DND-41 (cell line): ENCODE measurements around the gene TJP2.
"Not testable (repeated sequence)": the region's sequence is repeated elsewhere in the genome, so short reads cannot be mapped to it uniquely, and the experiment has no call there.

Source experiments
- ATAC-seq: fragments of 200-7000 bp; cut with Tn5 transposase; 3 replicates; pipeline ENCODE4 v1.9.1; 2021; ENCODE audit warnings: low read depth; ENCODE audit not compliant: insufficient read depth
- DNase-seq: peaks from one replicate; pipeline ENCODE4 v3.0.0-alpha.2; 2020
- H2AFZ ChIP-seq: 2 replicates; pipeline ENCODE4 v1.6.0; 2012; ENCODE audit warnings: low read depth, low read length
- H3K27ac ChIP-seq: 2 replicates; pipeline ENCODE4 v1.5.1; 2012; ENCODE audit warnings: low read length, inconsistent platforms
- H3K27me3 ChIP-seq: fragments of 200-600 bp; sonication (generic); 2 replicates; pipeline ENCODE4 v1.6.0; 2012; ENCODE audit warnings: low read length, mild to moderate bottlenecking, inconsistent platforms; ENCODE audit not compliant: insufficient read depth, poor library complexity
- H3K36me3 ChIP-seq: 2 replicates; pipeline ENCODE4 v1.5.1; 2012; ENCODE audit warnings: low read length, inconsistent platforms; ENCODE audit not compliant: insufficient read depth
- H3K4me1 ChIP-seq: 2 replicates; pipeline ENCODE4 v1.5.1; 2012; ENCODE audit warnings: mild to moderate bottlenecking, low read length; ENCODE audit not compliant: insufficient read depth
- H3K4me2 ChIP-seq: 2 replicates; pipeline ENCODE4 v1.6.0; 2012; ENCODE audit warnings: mild to moderate bottlenecking, moderate library complexity, low read length, inconsistent platforms; ENCODE audit not compliant: insufficient read depth
- H3K4me3 ChIP-seq, 2 experiments: fragments of 200-600 bp in 1 of 2; shearing (Covaris generic) in 1 of 2; 2 replicates each; pipeline ENCODE4 v1.5.1; 2012 to 2016; ENCODE audit warnings: inconsistent platforms in 2 of 2, low read length in 2 of 2, mild to moderate bottlenecking in 2 of 2, low read depth in 1 of 2, moderate library complexity in 1 of 2
- H3K79me2 ChIP-seq: 2 replicates; pipeline ENCODE4 v1.6.0; 2012; ENCODE audit warnings: low read length, inconsistent platforms; ENCODE audit not compliant: insufficient read depth
- H3K9ac ChIP-seq: 2 replicates; pipeline ENCODE4 v1.6.0; 2012; ENCODE audit warnings: low read depth, mild to moderate bottlenecking, inconsistent platforms, low read length, moderate library complexity
- H3K9me3 ChIP-seq: 2 replicates; pipeline ENCODE4 v1.5.1; 2012; ENCODE audit warnings: low read length, moderate library complexity, mild to moderate bottlenecking, inconsistent platforms; ENCODE audit not compliant: insufficient read depth, severe bottlenecking
- H4K20me1 ChIP-seq: 2 replicates; pipeline ENCODE4 v1.6.0; 2012; ENCODE audit warnings: low read length; ENCODE audit not compliant: insufficient read depth
- EZH2 ChIP-seq: IDR thresholded peaks from 3 replicates; pipeline ENCODE4 v1.6.1; 2012; ENCODE audit warnings: borderline replicate concordance, low read depth, mild to moderate bottlenecking, moderate library complexity, low read length, inconsistent platforms; ENCODE audit not compliant: severe bottlenecking
- TF ChIP-seq, protein P1 (sequence below): IDR thresholded peaks from 2 replicates; pipeline ENCODE4 v1.5.1; 2012; ENCODE audit warnings: borderline replicate concordance, low read length, moderate library complexity, mild to moderate bottlenecking; ENCODE audit not compliant: poor library complexity, severe bottlenecking; ENCODE audit errors: extremely low read depth

TJP2 gene

DNA sequence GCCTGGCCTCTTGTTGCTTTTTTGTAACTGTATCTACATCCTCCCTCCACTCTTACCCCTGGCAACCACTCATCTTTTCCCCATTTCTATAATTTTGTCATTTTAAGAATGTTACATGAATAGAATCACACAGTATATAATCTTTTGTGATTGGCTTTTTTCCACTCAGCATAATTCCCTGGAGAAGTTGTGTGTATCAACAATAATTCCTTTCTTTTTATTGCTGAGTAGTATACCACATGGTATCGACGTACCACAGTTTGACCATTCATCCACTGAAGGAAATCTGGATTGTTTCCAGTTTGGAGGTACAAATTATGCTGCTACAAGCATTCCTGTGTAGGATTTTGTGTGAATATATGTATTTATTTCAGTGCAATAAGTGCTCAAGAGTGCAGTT lies 129.3 kb downstream of the TJP2 start:
- Histone ChIP-seq H3K79me2 (no peaks in the 10 kb centered on the region), H3K27me3 (no peaks in the 10 kb centered on the region), H3K36me3 (no peaks in the 10 kb centered on the region), H3K27ac (no peak overlapping the region), H3K4me2 (no peak overlapping the region), H3K9ac (no peak overlapping the region), H4K20me1 (no peaks in the 10 kb centered on the region), H3K9me3 (no peaks in the 10 kb centered on the region), H3K4me3 (no peak overlapping the region), H3K4me1 (no peaks in the 10 kb centered on the region), H2AFZ (no peak overlapping the region)
- DNase-seq (no peak), ATAC-seq (no peak)
- TF ChIP-seq, protein P1, sequence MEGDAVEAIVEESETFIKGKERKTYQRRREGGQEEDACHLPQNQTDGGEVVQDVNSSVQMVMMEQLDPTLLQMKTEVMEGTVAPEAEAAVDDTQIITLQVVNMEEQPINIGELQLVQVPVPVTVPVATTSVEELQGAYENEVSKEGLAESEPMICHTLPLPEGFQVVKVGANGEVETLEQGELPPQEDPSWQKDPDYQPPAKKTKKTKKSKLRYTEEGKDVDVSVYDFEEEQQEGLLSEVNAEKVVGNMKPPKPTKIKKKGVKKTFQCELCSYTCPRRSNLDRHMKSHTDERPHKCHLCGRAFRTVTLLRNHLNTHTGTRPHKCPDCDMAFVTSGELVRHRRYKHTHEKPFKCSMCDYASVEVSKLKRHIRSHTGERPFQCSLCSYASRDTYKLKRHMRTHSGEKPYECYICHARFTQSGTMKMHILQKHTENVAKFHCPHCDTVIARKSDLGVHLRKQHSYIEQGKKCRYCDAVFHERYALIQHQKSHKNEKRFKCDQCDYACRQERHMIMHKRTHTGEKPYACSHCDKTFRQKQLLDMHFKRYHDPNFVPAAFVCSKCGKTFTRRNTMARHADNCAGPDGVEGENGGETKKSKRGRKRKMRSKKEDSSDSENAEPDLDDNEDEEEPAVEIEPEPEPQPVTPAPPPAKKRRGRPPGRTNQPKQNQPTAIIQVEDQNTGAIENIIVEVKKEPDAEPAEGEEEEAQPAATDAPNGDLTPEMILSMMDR = no peak
- TF ChIP-seq EZH2 = no peak

DNA sequence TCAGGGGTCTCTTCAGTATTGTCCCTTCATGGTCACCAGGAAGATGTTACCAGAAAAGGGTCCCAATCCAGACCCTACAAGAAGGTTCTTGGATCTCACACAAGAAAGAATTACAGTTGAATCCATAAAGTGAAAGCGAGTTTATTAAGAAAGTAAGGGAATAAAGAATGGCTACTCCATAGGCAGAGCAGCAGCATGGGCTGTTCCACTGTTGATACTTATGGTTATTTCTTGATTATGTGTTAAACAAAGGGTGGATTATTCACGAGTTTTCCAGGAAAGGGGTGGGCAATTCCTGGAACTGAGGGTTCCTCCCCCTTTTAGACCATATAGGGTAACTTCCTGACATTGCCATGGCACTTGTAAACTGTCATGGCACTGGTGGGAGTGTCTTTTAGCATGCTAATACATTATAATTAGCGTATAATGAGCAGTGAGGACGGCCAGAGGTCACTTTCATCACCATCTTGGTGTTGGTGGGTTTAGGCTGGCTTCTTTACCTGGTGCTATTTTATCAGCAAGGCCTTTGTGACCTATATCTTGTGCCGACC lies 132.9 kb downstream of the TJP2 start:
- H2AFZ ChIP-seq, H4K20me1 ChIP-seq, H3K36me3 ChIP-seq, H3K4me3 ChIP-seq, H3K27me3 ChIP-seq, H3K4me2 ChIP-seq, H3K27ac ChIP-seq, H3K9ac ChIP-seq, ATAC-seq, DNase-seq, H3K79me2 ChIP-seq, H3K4me1 ChIP-seq, H3K9me3 ChIP-seq: not testable (repeated sequence)

DNA sequence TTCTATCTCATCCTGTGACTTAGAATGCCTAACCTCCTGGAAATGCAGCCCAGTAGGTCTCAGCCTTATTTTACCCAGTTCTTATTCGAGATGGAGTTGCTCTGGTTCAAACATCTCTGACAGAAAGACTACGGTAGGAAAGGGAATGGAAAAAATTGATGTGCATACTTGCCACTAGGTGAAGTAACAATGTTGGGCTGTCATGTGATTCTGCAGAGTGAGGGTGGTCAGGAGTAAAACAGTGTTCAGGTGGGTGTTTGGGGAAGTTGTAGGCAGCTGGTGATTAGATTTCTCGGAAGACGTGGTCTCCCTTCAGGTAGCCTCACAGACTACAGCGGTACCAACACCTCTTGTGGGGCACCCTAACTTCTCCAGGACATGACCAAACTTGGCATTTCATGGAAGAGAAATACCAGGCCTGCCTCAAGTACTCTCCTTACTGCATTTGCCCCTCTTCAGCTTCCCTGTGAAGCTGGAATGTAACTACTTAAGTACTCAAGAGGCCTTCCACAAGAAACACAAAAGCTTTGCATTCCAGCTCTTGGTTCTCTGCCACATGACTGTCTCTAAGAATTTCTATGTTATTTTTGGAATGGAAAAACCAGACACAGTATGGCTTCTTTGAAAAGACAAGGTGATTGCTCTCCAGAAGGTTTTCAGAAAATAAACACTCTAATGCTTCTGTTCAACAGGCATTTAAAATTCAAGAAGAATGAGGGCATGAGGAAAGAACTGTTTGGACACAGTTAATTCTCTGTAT lies 133.5 kb downstream of the TJP2 start:
- no peak overlapping the region for H2AFZ ChIP-seq
- TF ChIP-seq, protein P1 = no peak
- no peak for TF ChIP-seq EZH2
- H3K4me2 ChIP-seq = no peak overlapping the region
- H3K27me3 ChIP-seq = no peaks in the 10 kb centered on the region
- no peak overlapping the region for H3K4me3 ChIP-seq
- ATAC-seq (no peak), DNase-seq (no peak)
- H3K9ac ChIP-seq = no peak overlapping the region
- no peaks in the 10 kb centered on the region for H3K36me3 ChIP-seq
- no peaks in the 10 kb centered on the region for H4K20me1 ChIP-seq
- H3K4me1 ChIP-seq = no peaks in the 10 kb centered on the region
- no peak overlapping the region for H3K27ac ChIP-seq
- H3K9me3 ChIP-seq = no peaks in the 10 kb centered on the region
- no peaks in the 10 kb centered on the region for H3K79me2 ChIP-seq

DNA sequence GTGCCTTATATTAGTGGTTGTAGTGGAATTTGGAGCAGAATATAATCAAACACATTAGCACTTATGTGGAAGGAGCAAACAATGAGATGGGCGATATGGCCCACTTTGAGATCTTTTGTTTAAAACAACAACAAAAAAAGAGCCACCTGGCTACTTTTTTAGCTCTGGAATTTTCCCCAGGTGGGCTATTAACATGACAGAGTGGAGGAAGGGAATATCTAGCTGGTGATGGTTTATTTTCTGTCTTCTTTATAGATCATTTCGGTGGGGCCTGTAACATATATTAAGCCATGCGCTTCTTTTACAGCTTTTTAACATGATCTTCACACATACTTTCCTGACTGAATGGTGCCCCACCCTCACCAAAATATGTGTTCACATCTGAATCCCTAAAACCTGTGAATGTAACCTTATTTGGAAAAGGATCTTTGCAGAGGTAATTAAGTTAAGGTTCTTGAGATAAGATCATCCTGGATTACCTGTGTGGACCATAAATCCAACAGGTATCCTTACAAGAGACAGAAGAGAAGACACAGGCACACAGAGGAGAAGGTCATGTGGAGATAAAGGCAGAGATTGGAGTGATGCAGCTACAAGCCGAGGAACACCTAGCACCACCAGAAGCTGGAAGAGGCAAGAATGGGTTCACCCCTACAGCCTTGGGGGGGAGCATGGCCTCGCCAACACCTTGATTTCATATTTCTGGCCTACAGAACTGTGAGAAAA lies 134.3 kb downstream of the TJP2 start:
- no peak for TF ChIP-seq EZH2
- TF ChIP-seq, protein P1 = no peak
- no peak for ATAC-seq
- Histone ChIP-seq H3K4me2 (no peak overlapping the region), H2AFZ (no peak overlapping the region), H3K9ac (no peak overlapping the region), H3K4me3 (no peak overlapping the region), H3K79me2 (no peaks in the 10 kb centered on the region), H3K9me3 (no peaks in the 10 kb centered on the region), H4K20me1 (no peaks in the 10 kb centered on the region), H3K27me3 (no peaks in the 10 kb centered on the region), H3K36me3 (no peaks in the 10 kb centered on the region), H3K4me1 (no peaks in the 10 kb centered on the region), H3K27ac (no peak overlapping the region)
- DNase-seq = no peak
